Measurements from ENCODE around the gene CMTR1.
"Not testable (repeated sequence)": the region's sequence is repeated elsewhere in the genome, so short reads cannot be mapped to it uniquely, and the experiment has no call there.

Gene CMTR1

GRCh38 chr6:37438930-37439329 lies 5.9 kb downstream of the CMTR1 start:
- no peak for DNase-seq

GRCh38 chr6:37441651-37442050 lies 8.6 kb downstream of the CMTR1 start:
- DNase-seq = no peak

DNA sequence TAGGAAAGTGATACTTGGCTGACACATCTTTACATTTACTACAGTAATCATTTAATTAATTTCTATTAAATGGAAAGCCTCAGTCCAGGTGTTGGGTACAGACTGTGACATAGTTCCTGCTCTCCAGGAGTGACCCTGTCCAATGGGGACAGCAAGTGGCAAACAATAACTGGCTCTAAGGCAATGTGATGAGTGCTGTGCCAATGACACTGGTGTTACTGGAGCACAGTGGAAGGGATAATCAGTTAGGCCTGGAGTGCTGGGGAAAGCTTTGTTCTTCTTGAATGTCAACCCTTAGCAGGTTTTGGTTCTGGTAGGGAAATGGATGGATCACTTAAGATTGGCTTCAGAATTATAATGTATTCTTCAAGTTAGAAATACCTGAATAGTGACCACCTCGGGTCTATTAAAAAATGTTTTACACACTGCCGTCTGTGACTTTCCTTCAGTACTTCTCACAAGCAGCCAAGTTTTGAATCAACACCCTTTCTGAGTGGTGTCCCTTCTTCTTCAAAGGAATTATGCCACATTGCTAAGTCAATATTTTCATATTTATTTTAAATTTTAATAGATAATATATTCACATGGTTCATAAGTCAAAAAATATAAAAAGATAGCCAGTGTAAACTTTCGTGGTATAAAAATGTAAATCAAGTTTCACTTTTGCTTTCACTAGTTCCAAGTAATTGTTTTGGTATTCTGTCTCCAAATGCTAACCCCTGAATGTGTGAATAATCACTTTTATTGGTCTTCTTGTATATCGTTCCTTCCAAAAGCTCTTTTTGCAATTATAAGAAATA lies 9.6 kb downstream of the CMTR1 start:
- no peak for DNase-seq

- not testable (repeated sequence) for DNase-seq
Measured at GRCh38 chr6:37443216-37443542, 10.2 kb downstream of the CMTR1 start.

DNA sequence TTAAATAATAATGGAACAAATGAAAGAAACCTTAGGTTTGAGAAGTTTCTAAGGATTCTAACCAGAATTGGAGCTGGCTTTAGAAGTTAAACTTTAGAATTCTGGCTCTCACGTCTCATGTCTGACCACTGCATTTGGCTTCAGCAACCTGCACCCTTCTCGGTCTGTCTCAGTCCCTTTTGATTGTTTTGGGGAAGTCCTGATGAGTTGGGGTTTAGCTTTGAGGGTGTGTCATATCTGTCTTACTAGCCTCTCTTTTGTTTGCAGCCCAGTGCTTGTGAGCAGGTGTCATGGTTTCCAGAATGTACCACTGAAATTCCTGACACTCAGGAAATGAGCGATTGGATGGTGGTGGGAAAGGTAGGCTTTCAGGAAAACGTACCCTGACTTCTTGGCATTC lies 17.0 kb downstream of the CMTR1 start:
- DNase-seq = no peak

GRCh38 chr6:37451441-37452193 lies 18.6 kb downstream of the CMTR1 start:
- no peak for DNase-seq

DNA sequence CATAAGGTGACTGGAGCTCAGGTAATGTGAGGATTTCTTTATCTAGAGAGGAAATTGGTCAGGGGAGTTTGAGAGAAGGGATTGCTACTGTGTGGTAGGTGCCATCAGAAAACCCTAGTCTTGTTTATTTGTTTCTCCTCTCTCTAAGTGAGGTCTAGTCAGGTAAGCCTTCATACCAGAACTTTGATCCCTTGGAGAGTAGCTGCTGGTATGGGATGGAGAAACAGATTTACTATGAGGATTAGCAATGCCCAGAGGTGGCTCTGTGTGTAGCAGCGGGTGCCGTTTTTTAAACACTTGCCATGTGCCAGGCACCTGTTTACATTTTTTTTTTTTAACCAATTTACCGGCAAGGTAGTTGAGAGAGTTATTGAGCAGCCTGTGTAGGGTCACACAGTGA lies 19.5 kb downstream of the CMTR1 start:
- DNase-seq = no peak

GRCh38 chr6:37454420-37455140 lies 21.6 kb downstream of the CMTR1 start:
- DNase-seq = no peak

DNA sequence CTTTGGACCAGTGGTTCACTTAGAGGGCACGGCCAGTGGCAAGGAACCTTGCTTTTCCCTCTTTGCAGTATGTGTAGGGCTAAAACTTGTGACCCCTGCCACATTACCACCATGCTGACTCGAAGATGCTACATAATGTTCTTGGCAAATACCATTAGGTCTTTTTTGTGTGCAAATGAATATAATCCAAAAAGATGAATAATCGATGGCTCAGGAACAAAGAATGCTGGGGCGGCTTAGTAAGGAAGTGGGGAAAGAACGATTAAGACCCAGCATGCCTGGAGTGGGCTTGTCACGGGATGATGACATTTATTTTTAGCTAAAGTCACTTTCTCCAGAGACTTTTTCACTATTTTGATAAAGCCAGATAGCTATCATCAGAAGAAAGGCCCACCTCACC lies 23.1 kb downstream of the CMTR1 start:
- no peak for DNase-seq

GRCh38 chr6:37456816-37457560 lies 24.0 kb downstream of the CMTR1 start:
- DNase-seq = no peak

GRCh38 chr6:37459981-37460800 lies 27.2 kb downstream of the CMTR1 start:
- no peak for DNase-seq

GRCh38 chr6:37460805-37461204 lies 27.8 kb downstream of the CMTR1 start:
- no peak for DNase-seq

DNA sequence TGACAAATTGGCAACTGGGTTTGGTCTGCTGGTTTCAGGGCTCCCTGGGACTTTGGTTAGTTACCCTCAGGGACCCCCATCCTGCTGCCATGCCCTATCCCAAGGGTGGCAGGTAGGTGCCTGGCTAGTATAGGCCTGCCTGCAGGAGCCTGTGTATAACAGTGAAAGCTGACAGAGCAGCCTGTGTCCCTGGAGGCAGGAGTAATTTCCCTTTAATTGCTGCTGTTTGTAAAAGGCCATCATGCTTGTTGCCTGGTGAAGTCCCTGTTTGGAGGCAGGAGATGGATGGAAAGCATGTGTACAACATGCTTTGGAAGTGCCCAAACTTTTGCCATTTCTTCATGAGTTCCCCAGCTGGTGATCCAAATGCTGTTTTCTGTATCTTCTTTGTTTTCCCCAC lies 30.1 kb downstream of the CMTR1 start:
- DNase-seq = no peak

- DNase-seq = no peak
Measured at GRCh38 chr6:37467718-37468117, 34.7 kb downstream of the CMTR1 start.

- DNase-seq = no peak
Measured at GRCh38 chr6:37473364-37474095, 40.5 kb downstream of the CMTR1 start.

GRCh38 chr6:37474316-37474715 lies 41.3 kb downstream of the CMTR1 start:
- DNase-seq = no peak

GRCh38 chr6:37477191-37477590 lies 44.2 kb downstream of the CMTR1 start:
- no peak for DNase-seq

- no peak for DNase-seq
Measured at GRCh38 chr6:37477656-37478435, 44.8 kb downstream of the CMTR1 start.

GRCh38 chr6:37478827-37479226 lies 45.8 kb downstream of the CMTR1 start:
- DNase-seq = no peak

DNA sequence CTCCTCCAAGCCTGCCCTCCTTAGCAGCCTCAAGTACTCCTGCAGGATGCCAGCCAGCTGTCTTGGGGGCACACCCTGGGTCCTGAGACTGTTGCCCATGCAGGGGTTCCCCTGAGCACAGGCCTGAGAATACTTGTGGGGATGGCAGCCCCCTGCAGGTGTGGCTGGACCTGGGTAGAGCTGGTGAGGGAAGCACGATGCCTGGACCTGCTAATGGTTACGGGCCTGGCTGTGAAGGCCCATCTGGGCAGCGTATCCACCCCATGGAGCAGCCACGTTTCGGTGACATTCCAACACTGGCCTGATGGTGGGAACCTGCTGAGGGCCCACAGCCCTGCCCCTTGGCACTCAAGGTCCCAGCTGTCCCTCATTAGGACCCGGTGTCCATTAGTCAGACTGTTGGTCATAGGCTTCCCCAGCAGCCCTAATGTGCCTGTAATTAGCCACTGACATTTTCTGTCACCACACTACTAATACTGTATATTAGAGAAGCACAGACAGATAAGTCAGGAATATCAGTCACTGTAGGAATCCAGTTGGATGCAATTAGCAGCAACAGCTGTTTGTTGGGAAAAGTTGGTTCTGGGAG lies 46.3 kb downstream of the CMTR1 start:
- DNase-seq = no peak

Measured in stimulated activated CD4-positive, alpha-beta T cell treated with anti-CD3 and anti-CD28 coated beads, Interleukin-2, amount 100 ng/mL, for 24 hours (primary cell).